ENCODE data around the gene CERS1.

The CERS1 gene, protein sequence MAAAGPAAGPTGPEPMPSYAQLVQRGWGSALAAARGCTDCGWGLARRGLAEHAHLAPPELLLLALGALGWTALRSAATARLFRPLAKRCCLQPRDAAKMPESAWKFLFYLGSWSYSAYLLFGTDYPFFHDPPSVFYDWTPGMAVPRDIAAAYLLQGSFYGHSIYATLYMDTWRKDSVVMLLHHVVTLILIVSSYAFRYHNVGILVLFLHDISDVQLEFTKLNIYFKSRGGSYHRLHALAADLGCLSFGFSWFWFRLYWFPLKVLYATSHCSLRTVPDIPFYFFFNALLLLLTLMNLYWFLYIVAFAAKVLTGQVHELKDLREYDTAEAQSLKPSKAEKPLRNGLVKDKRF

DNA sequence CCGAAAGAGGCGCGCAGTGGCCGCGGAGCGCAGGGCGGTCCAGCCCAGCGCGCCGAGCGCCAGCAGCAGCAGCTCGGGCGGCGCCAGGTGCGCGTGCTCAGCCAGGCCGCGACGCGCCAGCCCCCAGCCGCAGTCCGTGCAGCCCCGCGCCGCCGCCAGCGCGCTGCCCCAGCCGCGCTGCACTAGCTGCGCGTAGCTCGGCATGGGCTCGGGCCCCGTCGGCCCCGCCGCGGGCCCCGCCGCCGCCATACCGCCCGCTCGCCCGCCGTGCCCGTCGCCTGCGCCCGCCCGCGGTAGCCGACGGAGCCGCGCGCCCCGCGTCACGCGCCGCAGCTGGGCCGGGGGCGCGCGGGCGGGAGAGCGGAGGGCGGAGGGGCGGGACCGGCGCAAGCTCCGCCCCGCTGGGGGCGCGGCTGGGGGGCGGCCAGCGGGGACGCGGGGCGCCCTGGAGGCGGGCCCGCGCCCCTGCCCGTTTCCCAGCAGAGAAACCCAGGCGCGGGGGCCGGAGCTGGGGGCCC is at the start of gene CERS1:
TSS of gene CERS1 (minus strand) at position 335 of the 518 bp plus-strand sequence. CDS start at position 249, 86 bp downstream.
- DNase-seq, result no peak

DNA sequence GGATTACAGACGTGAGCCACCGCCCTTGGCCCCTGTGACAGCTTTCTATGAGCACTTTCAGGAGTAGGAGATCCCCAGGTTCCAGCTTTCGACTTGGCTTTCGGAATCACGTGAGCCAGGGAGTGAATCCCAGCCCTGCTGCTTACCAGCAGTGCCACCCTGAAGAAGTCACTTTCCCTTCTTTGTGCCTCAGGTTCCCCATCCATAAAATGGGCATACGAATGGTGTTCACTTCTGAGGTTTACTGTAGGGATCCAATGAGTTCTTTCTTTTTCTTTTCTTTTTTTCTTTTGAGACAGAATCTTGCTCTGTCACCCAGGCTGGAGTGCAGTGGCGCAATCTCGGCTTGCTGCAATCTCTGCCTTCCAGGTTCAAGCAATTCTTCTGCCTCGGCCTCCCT is 49.3 kb upstream of the CERS1 start:
- no peak for DNase-seq

DNA sequence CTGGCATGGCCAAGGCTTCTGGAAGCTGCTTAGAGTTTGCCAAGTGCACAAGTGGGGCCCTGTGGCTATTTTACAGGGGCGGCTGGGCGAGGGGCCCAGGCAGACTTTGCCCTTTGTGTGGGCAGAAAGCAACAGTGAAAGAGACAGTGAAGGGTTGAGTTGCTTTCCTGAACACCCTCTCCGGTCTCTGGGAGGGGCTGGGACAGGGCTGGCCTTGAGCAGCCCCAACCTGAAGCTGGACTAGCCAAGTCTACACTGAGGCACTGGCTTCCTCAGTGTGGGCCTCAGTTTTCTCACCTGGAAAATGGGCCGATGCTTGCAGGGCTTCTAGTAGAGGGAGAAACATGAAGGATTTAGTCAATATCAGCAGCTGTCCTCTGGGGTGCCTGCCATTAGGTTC is 47.5 kb upstream of the CERS1 start:
- DNase-seq, result no peak

DNA sequence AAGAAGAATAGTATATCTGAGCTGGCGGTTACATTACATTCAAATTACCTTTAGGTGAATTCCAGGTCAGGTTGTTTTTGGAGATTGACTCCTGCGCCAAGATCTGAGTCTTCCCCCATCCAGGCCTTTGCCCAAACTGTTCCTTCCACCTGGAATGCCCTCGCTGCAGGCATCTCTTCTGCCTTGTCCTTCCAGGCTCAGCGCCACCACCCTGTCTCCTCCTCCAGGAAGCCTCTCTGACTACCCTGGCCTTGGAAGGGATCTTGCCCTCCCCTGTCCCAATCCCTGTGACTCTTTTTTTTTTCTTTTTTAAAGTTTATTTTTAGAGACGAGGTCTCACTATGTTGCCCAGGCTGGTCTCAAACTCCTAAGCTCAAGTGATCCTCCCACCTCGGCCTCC is 46.7 kb upstream of the CERS1 start:
- no peak for DNase-seq

DNA sequence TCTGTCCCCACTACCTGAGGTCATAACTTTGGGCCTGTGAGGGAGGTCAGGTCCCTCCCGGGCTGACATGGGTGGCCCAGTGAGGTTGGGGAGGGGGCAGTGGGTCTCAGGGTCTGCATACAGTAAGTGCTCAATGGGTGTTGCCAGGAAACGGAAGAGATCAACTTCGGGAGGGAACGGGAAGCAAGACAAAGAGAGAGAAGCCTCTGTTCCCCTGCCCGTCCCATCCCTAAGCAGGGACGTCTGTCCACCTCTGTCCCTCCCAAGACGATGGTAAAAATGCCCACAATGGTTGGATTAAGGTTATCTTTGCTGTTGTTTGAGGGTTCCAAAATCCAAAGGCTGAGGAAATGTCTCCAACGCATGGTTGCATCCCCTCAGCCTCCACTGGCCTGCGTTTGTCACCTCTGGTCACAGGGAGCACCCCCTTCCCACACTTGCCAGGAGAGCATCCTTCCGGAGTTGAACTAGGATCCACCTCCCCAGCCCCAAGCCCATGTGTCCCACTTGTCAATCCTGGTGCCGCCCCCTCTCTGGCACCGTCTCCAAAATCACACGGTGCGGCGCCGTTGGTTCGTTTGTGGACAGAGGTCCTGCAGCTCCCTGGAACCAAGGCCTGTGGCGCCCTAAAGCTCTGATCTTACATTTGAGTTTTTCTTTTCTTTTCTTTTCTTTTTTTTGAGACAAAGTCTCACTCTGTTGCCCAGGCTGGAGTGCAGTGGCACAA is 45.8 kb upstream of the CERS1 start:
- no peak for DNase-seq

DNA sequence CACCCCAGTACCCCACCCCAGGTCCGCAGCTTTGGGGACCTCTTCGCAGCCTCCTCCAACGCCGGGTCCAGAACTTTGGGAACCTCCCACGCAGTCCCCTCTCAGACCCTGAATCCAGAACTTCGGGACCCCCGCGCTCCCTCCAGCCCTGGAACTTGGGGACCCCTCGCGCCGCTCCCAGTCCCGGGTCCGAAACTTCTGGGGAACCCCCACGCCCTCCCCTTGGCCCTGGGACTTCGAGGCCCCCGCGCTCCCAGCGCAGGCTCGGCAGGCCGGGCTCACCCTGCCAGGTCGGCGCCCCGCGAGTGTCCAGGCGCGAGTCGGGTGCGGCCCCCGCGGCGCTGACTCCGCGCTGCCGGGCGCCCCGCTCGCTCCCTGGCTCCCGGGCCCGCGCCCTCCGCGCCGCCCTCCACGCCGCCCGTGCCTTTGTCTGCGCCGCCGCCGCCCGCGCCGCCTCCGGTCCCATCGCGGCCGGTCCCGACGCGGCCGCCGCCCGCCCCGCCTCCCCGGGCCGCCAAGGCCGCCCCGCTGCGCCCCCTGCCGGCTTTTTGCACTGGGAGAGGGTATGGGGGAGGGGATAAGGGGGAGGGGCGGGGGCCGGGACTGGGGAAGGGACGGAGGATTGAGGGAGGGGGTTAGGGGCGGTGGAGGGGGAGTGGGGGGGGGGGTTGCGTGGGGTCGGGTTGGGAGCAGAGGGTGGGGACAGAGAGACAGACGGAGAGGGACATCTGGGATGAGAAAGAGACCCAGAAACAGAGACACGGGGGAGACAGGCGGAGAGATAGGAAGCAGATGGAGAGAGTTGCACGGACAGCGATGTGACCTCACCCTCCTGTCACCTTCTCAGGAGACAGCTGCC is 45.0 kb upstream of the CERS1 start, which contains the start of gene HOMER3:
TSS of gene HOMER3 (minus strand) at position 449 of the 859 bp plus-strand sequence. CDS start 2,235 bp downstream, outside the sequence.
- DNase-seq, result peak; percentile 70 to 72

DNA sequence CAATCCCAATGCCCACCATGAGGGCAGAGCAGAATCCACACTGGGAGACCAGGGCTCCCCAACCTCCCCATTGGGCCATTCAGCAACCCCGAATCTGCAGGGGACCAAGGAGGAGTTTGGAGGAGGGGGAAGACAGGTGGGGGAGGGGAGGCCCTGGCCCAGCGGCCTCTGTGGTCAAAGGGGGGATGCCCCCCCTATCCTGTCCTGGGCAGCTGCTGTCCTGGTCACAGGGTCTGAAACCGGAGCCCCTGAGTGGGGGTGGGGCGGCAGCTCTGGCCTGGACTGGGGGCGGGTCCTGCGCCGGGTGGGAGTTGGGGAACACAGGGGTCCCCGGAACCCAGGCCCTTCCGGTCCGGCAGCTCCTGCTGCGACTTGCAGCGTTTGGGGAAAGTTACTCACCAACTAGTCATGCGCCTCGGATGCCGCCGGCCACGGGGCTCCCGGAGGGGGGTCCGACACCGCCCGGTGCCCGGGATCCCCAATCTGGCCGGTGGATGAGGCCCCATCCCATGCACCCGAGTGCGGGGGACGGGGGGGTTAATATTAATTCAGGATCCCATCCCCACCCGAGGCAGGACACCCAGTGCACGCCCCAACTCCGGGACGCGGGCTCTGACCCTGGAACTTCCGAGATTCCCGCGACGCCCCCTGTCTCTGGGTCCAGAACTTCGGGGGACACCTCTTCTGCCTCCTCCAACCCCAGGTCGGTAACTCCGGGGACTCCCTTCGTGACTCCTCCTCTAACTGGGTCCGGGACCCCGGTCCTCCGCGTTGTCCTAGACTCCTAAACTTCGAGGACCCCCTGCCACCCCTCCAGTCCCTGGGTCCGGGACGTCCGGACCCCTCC is 44.2 kb upstream of the CERS1 start:
- no peak for DNase-seq

DNA sequence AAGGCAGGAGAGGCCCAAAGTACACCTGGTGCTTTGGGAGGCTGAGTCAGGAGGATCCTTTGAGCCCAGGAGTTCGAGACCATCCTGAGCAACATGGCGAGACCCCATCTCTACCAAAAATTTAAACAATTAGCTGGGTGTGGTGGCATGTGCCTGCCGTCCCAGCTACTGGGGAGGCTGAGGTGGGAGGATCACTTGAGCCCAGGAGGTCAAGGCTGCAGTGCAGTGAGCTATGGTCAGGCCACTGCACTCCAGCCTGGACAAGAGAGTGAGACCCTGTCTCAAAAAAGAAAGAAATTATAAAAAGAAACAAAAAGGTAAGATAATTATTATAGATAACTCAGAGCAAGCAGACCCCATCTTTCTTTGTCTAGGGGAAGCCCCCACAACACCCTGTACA is 43.2 kb upstream of the CERS1 start:
- no peak for DNase-seq

DNA sequence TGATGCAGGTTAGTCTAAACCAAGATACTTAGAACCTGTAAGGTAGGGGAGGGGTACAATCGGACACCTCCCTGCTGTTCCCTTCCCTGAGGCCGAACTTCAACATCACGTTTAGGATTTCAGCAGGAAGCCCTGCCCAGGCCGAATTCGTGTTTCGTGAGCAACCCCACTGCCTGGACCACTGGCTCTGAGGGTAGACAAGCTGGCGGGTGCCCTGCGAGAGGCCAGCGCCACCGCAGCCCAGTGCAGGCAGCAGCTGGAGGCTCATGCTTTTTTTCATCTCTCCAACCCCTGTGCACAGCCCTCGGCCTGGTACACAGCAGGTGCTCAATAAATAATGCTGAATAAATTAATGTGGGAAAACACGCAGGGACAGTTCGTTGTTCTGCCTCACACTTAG is 37.3 kb upstream of the CERS1 start:
- DNase-seq, result no peak

DNA sequence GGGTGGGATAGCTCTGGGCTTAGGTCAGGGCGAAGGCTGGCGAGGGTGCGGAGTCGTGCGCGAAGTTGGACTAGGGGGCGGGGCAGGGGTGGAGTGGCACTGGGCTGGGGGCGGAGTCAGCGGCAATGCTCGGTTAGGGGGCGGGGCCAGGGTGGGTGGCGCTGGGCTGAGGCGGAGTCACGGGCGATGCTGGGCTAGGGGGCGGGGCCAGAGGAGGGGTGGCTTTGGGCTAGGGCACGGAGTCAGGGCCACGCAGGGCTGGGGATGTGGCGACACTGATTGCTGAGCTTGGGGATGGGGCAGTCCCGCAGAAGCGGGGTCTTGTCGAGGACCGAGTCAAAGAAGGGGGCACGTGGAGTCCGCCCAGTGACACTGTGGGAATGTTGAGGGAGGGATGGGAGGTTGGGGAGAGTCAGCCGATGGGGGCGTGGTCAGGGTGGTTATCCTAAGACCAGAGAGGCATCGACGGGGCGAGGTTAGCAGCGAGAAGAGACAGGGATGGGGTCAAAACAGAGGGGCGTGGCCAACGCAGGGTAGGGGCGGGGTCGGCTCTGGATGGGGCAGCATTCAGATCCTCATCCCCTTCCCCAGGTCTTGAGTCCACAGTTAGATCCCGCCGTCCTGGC is 36.4 kb upstream of the CERS1 start:
- peak; percentile 86 to 87 for DNase-seq

DNA sequence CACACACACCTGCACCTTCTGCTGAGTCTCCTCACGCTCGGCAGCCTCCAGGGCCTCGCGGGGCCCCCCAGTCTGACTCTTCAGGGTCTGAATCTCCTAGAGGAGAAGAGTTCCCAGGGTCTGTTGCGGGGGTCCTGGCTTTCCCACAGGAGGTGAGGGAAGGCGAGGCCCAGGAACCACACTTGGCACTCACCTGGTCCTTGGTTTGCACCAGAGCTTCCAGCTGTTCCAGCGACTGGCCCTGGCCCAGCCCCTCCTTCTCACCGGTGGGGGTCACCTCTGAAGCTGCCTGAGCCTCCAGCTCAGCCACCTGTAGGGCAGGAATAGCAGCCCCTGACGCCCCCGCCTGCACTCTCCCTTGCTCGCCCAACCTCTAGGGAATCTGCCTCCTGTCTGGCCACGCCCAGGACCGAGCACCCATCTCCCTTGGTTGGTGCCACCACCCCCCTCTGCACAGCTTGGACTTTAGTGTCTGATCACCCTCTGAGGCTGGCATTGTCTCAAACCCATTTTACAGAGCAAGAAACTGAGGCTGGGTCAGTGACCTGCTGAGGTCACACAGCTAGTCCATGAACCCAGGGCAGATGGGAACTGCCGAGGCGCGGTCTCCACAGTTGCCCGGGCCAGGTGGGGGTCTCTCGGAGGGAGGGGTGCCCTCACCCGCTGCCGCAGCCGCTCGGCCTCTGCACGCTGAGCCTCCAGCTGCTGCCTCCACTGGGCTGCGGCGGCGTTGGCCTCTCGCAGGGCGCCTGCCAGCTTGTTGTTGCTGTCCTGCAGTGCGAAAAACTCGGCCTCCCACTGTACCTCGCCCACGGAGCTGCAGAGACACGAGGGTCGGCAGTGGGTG is 35.6 kb upstream of the CERS1 start:
- DNase-seq, result no peak

DNA sequence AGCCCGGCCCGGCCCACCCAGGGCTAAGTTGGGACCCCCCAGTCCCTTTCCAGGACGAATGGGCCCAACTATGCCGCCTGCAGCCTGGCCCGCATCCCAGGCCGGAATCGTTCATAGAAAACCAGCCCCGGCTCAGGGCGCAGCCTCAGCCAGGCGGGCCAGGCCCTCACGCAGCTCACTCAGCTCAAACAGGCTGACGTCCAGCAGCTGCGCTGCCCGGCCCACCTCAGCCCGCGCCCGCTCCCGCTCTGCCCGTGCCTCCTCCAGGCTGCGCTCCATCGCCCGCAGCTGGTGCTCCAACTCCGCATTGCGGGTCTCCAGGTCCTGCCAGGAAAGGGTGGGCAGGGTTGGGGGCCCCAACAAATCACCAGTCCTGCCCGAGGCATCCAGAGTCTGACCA is 33.4 kb upstream of the CERS1 start:
- no peak for DNase-seq

DNA sequence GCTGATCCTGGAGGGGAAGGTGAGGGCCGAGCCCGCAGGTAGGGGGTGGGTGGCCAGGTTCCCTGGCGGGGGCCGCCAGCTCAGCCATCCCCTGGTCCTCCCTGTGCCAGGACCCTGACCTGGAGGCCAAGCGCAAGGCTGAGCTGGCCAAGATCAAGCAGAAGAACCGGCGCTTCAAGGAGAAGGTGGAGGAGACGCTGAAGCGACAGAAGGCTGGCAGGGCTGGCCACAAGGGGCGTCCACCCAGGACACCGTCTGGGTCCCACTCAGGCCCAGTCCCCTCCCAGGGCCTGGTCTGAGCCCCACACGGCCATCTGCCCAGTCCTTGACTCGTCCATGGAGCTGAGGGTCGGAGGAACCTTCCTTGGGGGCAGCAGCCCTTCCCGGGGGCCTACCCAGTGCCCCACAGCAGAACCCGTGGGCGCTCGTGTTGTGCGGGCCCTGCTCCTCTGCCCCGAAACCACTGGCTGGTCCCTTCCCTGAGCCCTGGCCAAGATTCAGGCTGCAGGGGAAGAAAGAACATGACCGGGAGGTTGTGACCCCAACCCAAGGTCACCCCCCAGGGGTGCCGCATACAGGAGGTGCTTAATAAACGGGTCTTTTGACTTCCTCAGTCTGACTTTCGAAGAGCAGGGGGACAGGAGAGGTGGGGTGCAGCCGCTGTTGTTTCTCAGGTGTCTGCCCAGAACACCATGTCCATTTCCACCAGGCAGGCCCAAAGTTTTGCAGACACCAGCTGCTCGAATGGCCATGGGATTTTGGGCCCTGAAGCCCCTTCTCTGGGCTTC is 32.3 kb upstream of the CERS1 start:
- no peak for DNase-seq

DNA sequence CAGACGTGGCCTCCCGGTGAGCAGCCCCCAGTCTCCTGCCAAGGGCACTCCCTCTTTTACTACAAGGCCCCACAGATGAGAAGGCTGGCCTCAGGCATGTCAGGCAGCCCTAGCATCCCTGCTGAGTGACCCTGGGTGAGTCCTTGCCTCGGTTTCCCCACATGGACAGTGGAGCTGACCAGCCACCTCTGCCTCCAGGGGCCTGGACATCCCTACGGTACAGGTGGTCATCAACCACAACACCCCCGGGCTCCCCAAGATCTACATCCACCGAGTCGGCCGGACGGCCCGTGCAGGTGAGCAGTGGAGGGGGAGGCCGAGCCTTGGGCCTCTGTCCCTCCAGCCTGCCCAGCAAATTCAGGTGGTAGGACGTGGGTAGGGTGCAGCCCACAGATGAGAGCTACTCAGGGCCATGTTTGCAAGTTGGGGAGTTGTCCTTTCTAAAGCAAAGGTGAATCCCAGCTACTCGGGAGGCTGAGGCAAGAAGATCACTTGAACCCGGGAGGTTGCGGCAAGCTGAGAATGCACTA is 28.8 kb upstream of the CERS1 start:
- DNase-seq, result no peak

DNA sequence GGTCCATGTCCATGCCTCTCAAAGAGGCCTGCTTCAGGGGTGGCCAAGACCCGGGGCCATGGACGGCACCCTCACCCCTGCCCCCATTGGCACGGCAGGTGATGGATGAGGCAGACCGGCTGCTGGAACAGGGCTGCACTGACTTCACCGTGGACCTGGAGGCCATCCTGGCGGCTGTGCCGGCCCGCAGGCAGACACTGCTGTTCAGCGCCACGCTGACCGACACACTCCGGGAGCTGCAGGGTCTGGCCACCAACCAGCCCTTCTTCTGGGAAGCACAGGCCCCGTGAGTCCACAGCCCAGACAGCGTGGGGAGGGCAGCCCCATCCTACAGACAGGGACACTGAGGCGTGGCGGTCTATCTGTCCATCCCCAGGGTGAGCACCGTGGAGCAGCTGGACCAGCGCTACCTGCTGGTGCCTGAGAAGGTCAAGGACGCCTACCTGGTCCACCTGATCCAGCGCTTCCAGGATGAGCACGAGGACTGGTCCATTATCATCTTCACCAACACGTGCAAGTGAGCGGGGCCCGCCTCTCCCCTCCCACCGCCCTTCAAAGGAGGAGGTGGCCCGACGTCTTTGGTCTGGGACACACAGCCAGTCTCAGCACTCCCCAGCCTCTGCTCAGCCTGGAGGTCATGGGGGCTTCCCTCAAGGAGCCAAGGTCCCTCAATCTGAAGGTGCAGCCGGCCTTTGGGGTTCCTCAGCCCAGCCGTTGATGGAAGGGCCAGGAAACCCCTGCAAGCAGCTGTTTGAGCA is 26.4 kb upstream of the CERS1 start:
- no peak for DNase-seq

DNA sequence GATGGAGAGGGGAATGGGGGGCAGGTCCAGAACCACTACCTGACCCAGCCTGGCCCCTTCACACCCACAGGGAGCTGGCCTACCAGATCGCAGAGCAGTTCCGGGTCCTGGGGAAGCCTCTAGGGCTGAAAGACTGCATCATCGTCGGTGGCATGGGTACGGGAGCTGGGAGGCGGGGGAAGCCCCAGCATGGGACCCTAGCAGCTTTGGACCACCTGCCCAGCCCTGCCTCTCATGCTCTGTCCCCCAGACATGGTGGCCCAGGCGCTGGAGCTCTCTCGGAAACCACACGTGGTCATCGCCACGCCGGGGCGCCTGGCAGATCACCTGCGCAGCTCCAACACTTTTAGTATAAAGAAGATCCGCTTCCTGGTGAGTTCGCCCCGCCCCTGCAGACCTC is 25.6 kb upstream of the CERS1 start:
- DNase-seq, result no peak

DNA sequence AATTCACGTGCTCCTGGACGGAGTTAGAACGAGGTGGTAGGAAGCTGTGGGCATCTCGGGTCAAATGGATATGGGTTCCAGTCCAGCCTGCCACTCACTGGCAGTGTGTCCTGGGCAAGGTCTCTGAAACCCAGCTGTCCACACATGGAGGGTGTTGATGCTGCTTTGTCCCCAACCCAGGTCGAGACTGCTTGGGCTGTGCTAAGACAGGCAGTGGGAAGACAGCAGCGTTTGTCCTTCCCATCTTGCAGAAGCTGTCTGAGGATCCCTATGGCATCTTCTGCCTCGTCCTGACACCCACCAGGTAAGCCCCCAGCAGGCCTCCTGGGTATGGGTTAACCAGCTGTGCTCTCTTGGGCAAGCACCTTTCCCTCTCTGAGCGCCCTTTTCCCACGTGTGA is 24.4 kb upstream of the CERS1 start:
- no peak for DNase-seq

DNA sequence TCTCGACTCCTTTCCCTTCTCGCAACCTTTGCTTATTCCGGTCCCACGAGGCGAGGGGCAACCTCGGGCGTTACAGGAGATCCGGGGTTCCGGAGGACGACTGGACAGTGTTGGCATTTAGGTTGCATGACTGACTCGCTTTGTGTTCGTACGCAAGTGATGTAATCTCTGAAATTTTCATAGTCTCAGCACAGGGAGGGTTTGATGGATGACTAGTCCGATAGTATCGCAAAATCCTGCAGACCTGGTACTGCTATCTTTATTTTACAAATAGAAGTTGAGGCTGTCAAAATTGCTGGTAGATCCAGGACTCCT is 23.9 kb upstream of the CERS1 start:
- DNase-seq, result no peak

All from activated CD4-positive, alpha-beta T cell treated with anti-CD3 and anti-CD28 coated beads, Interleukin-2, amount 50 U/mL, for 4 hours (primary cell).